GM21360 (cell line): ENCODE results near the gene TRAF5.
"Not testable (repeated sequence)": the region's sequence is repeated elsewhere in the genome, so short reads cannot be mapped to it uniquely, and the experiment has no call there.

ENCODE experiments used
- ATAC-seq: cut with Tn5 transposase; IDR thresholded peaks from one replicate; pipeline ENCODE4 v1.9.1; 2021; ENCODE audit warnings: mild to moderate bottlenecking, moderate library complexity; ENCODE audit not compliant: unreplicated experiment

The TRAF5 gene

GRCh38 chr1:211344152-211344618 is 17.6 kb downstream of the TRAF5 start:
- ATAC-seq = no peak

DNA sequence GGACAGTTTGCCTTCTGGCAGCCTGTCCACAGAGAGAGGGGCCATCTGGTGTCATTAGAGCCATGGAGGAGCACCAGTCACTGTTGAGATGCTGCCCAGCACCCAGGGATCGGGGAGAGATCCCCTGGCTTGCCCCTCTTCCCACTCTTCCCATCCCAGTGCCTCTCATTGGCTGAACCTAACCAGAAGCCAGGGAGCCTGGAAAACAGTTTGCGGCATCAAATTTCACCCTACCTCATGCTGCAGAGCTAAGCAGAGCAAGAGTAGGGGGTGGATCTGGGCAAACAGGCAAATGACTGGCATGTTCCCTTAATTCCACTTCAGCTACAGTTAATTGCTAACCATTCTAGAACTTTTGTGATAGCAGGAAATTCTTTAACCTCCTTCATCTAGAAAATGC is 19.1 kb downstream of the TRAF5 start:
- ATAC-seq = no peak

DNA sequence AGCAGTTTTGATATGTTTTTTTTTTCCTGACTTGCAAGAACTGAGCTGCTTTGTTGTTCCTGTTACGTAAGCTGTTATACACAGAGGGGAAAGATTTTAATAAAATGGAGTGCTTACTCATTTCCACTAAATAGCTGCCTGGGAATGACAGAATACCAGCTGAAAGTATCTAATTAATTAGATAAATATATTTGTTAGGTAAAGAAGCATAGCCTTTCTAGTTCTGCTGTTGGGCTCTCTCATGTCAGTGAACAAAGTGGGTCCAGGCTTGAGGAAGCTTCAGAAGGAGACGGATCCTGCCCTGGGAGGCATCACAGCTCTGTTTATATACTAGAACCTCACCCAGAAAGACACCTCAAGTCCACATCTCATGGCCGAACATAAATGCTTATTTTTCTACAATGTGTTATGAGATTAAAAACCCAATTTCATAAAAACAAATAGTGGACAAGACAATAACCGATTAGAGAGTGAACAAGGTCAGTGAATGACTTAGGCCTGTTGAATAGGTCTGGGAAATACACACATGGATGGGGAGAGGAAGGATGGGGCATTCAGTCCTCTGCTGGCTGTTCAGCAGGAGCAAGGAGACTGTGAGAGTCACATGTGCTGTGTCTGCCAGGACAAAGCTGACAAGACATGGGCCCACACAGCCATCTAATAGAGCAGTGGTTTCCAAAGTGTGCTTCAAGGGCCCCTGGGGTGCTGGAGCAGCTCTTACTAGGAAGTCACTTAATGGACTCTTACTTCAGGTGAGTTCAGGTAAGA is 20.6 kb downstream of the TRAF5 start:
- ATAC-seq = no peak

GRCh38 chr1:211348547-211348946 is 21.9 kb downstream of the TRAF5 start:
- no peak for ATAC-seq

DNA sequence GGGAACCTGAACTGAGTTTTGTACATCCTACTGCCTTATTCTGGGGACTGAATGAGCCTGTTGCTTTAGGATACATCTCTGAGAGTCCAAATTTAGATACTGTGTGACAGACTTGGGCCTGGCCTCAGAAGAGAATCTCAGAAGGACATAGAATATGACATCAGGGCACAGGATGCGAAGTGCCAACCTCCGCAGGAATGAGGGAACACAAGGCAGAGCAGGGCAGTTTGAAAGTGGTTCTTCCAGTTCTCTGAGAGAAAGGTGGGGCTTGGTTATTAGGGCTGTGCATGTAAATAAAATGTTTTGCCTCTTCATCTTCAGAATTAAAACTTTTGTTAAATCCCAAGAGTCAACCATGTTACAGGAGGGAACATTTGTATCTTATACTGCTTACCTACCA is 23.1 kb downstream of the TRAF5 start:
- no peak for ATAC-seq

- not testable (repeated sequence) for ATAC-seq
Measured at GRCh38 chr1:211352055-211352454, 25.4 kb downstream of the TRAF5 start.

DNA sequence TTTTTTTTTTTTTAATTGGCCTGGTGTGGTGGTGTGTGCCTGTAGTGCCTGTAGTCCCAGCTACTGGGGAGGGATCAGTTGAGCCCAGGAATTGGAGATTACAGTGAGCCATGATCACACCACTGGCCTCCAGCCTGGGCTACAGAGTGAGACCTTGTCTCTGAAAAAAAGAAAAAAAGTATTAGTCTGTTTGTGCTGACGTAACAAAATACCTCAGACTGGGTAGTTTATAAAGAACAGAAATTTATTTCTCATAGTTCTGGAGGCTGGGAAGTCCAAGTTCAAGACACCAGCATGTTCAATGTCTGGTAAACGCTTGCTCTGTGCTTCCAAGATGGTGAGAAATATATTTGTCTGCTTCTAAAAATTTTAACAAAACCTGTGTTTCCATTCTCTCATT is 25.8 kb downstream of the TRAF5 start:
- ATAC-seq = no peak

GRCh38 chr1:211352985-211353515 is 26.4 kb downstream of the TRAF5 start:
- ATAC-seq = peak; percentile 84

DNA sequence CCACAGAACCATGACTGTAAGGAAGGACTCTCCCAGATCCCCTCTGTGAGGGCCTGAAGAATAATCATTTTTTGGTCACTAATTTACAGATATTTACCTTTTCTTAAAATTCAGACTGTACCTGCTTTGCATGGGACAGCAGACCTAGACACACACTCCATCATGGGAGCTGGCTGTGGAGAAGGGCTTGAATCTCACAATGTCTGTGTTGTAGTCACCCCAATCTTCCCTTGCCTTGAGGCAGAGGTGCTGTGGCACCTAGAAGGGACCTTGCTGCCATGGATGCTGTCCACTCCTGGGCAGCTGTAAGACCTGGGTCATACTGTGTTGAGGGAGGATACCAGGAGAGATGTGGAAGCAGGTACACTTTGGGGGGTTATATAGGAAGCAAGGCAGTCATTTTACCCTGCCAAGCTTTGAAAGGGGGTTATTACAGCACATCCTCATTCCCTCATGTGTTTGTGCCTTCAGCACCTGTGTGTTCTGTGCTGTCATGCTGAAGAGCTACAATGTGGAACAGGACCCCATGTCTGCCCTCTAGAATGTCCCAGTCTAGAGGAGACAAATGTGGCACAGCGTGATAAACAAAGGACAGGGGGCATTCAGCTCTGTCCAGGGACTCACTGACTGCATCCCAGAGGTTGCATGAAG is 27.1 kb downstream of the TRAF5 start:
- ATAC-seq = no peak

DNA sequence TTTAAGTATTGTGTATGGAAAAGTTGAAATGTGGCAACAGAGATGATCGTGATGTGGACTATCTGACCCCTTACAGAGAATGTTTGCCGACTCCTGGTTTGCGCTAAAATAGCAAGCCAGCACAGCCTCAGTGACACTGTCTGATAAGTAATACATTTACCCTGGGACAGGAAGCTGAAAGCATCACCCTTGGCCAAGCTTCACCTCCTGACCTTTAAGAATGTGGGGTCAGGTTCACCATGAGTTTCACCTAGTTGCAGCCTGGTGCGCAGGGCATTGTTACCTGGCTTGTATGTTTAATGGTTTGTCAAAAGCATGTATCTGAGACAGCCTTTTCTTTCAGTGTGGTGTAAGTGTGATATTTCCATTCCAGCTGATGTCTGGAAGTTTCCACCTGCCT is 29.2 kb downstream of the TRAF5 start:
- ATAC-seq = no peak

- ATAC-seq = no peak
Measured at GRCh38 chr1:211356723-211357407, 30.2 kb downstream of the TRAF5 start.

- ATAC-seq = no peak
Measured at GRCh38 chr1:211358685-211359084, 32.1 kb downstream of the TRAF5 start.

DNA sequence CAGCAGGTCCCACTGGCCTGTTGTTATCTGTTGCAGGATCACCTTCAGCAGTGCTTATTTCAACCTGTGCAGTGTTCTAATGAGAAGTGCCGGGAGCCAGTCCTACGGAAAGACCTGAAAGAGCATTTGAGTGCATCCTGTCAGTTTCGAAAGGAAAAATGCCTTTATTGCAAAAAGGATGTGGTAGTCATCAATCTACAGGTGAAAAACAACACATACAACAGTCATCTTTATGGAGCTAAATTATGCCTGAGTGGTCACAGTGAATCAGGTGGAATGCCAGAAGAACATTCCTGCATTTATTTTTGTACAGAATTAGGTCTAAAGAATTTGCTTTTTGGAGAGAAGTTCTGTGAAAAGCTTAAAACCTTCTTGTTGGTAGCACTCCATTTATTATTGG is 33.2 kb downstream of the TRAF5 start:
- no peak for ATAC-seq

DNA sequence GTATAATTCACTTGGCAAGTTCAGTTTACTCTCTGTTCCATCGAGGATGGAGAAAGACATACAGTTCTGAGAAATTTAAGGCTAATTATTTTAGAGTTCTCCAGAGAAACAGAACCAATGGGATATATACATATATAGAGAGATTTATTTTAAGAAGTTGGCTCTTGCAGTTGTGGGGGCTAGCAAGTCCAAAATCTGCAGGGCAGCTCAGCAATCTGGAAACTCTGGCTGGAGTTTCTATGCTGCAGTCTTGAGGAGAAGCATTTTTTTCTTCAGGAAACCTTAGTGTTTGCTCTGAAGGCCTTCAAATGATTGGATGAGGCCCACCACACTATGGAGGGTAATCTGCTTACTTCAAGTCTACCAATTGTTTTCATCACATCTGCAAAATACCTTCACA is 34.6 kb downstream of the TRAF5 start:
- no peak for ATAC-seq

DNA sequence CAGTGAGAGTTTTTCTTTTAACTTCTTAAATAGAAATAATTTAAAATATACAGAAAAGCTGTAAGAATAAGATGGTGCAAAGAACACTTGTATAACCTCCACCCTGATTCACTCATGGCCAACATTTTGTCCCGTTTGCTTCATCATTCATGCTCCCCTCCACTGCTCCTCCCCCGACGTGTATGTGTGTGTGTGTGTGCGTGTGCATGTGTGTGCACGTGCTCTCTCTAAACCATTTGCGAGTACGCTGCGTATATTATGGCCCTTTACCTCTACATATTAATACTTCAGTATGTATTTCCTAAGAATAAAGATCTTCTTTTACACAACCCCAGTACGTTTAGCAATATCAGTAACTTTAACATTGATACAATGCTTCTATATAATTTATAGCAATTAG is 43.0 kb downstream of the TRAF5 start:
- no peak for ATAC-seq

- no peak for ATAC-seq
Measured at GRCh38 chr1:211370669-211371068, 44.0 kb downstream of the TRAF5 start.

DNA sequence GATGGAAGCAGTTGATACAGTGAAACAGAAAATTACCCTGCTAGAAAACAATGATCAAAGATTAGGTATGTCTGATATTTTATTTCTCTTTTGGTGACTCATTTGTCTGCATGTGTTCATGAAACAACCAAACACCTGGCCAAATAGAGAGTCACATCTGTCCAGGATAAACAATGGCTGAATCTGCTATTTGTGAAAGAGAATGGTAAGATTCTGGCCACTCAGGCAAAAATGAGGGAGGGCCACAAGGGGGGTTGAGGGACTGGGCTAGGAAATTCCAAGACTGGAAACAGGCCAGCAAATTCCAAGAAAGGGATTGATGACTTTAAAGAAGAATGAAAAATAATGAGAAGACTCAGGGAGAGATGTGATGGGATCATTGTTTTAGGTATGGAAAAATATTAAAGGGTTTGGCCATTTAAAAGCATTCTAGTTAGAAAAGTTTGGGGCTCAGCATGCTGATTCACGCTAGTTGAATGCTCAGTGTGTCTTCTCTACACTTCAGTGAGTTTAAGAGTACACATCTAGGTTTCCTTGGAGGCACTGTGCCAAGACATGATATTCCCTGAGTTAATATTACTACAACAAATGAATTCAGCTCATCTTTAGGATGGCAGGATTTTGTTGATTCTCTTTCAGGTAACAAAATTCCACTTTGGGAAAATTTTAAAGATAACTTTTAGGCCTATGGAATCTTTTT is 44.9 kb downstream of the TRAF5 start:
- no peak for ATAC-seq

DNA sequence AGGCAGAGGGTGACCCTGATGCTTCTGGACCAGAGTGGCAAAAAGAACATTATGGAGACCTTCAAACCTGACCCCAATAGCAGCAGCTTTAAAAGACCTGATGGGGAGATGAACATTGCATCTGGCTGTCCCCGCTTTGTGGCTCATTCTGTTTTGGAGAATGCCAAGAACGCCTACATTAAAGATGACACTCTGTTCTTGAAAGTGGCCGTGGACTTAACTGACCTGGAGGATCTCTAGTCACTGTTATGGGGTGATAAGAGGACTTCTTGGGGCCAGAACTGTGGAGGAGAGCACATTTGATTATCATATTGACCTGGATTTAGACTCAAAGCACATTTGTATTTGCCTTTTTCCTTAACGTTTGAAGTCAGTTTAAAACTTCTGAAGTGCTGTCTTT is 45.8 kb downstream of the TRAF5 start:
- no peak for ATAC-seq

GRCh38 chr1:211375146-211375818 is 48.6 kb downstream of the TRAF5 start:
- ATAC-seq = no peak

DNA sequence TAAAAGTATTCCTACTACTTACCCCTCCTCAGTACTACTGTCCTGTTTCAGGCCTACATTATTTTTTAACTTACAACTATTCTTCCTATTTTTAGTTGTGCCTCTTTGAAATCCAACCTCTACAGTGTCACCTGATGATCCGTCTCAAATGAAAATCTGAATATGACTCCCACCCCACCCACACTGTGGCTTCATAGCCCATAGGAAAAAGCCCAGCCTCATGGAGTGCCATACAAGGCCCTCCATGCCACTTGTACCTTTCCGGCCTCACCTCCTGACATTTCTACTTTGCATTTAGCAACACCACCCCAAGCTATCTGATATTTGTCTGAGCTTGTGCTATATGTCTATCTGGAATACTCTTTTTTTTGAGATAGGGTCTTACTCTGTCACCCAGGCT is 49.3 kb downstream of the TRAF5 start:
- ATAC-seq = no peak
